SU-DHL-6 (cell line): ENCODE data around the gene SLC27A5.
"Not testable (repeated sequence)": the region's sequence is repeated elsewhere in the genome, so short reads cannot be mapped to it uniquely, and the experiment has no call there.

Experiments used
- H2AFZ ChIP-seq: fragments of 200-600 bp; sonication (generic); 2 replicates; pipeline ENCODE4 v1.6.1; 2014; ENCODE audit warnings: low read depth, mild to moderate bottlenecking, moderate library complexity, mixed read lengths, antibody characterized with exemption, low read length; ENCODE audit not compliant: severe bottlenecking
- H3F3A ChIP-seq: fragments of 200-600 bp; shearing (Covaris generic); 2 replicates; pipeline ENCODE4 v1.6.0; 2016; ENCODE audit warnings: antibody characterized with exemption, mild to moderate bottlenecking; ENCODE audit not compliant: insufficient read depth
- H3K27ac ChIP-seq: fragments of 200-600 bp; sonication (generic); 2 replicates; pipeline ENCODE4 v1.5.1; 2016; ENCODE audit warnings: low read depth, mild to moderate bottlenecking, low read length, moderate library complexity, mixed read lengths
- H3K27me3 ChIP-seq: fragments of 200-600 bp; sonication (generic), shearing (Covaris generic); 2 replicates; pipeline ENCODE4 v1.6.0; 2014; ENCODE audit warnings: mild to moderate bottlenecking, low read length
- H3K36me3 ChIP-seq: fragments of 200-600 bp; sonication (generic); 2 replicates; pipeline ENCODE4 v1.6.1; 2014; ENCODE audit warnings: mild to moderate bottlenecking, low read length, mixed read lengths
- H3K4me2 ChIP-seq: fragments of 300-600, 200-600 bp; shearing (Covaris generic), sonication (generic); 2 replicates; pipeline ENCODE4 v1.6.0; 2014; ENCODE audit warnings: low read length, low read depth, mild to moderate bottlenecking; ENCODE audit not compliant: poor library complexity, severe bottlenecking
- H3K4me3 ChIP-seq: fragments of 200-600 bp; sonication (generic); 2 replicates; pipeline ENCODE4 v1.5.1; 2014; ENCODE audit warnings: antibody characterized with exemption, low read length, mild to moderate bottlenecking, mixed read lengths; ENCODE audit not compliant: insufficient read depth, poor library complexity, severe bottlenecking
- H3K79me2 ChIP-seq: fragments of 200-600 bp; sonication (generic); 2 replicates; pipeline ENCODE4 v1.6.1; 2014; ENCODE audit warnings: mild to moderate bottlenecking, low read length, moderate library complexity; ENCODE audit not compliant: insufficient read depth
- H3K9ac ChIP-seq: fragments of 200-600 bp; sonication (generic); 2 replicates; pipeline ENCODE4 v1.7.0; 2014; ENCODE audit warnings: mild to moderate bottlenecking, low read length
- H3K9me2 ChIP-seq: fragments of 200-600 bp; sonication (generic); replicated peaks from 2 replicates; pipeline ENCODE4 v1.6.1; 2014; ENCODE audit warnings: low read length; ENCODE audit not compliant: insufficient read depth
- H3K9me3 ChIP-seq: fragments of 200-600 bp; sonication (generic); 2 replicates; pipeline ENCODE4 v1.6.1; 2014; ENCODE audit warnings: low read length, mixed read lengths; ENCODE audit not compliant: insufficient read depth
- H4K20me1 ChIP-seq: fragments of 200-600 bp; sonication (generic); 2 replicates; pipeline ENCODE4 v1.6.1; 2014; ENCODE audit warnings: low read depth, mild to moderate bottlenecking, antibody characterized with exemption, low read length, moderate library complexity, mixed read lengths
- EZH2phosphoT487 ChIP-seq: fragments of 200-600 bp; sonication (generic), shearing (Covaris generic); conservative IDR thresholded peaks from 2 replicates; pipeline ENCODE4 v1.6.1; 2018; ENCODE audit warnings: mild to moderate bottlenecking, antibody characterized with exemption, low read length, moderate library complexity, mixed read lengths
- TF ChIP-seq, protein P1 (sequence below): fragments of 200-600 bp; sonication (generic); IDR thresholded peaks from one replicate; pipeline ENCODE4 v1.5.1; 2017; ENCODE audit warnings: antibody characterized with exemption, mild to moderate bottlenecking, low read length, moderate library complexity; ENCODE audit not compliant: insufficient read depth, poor library complexity, severe bottlenecking

The SLC27A5 gene

DNA sequence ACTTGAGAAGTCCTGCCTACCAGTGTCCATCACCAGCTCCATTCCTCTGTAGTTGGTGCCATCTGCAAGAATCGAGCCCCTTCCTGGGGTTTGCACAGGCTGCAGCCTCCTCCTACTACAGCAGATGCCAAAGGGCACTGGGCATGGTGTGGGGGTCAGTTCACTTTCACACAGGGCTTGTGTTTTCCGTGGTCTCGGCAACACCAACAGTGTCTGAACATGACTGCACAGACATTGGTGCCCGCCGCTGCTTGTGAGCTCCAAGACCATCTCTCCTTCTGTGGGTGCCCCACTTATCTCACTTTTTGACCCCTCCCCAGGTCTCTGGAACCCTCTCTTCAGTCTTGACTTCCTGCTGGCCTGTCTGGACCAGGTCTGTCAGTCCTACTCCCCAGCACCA lies 20.4 kb downstream of the SLC27A5 start:
- H3F3A ChIP-seq = no peaks in the 10 kb centered on the region

DNA sequence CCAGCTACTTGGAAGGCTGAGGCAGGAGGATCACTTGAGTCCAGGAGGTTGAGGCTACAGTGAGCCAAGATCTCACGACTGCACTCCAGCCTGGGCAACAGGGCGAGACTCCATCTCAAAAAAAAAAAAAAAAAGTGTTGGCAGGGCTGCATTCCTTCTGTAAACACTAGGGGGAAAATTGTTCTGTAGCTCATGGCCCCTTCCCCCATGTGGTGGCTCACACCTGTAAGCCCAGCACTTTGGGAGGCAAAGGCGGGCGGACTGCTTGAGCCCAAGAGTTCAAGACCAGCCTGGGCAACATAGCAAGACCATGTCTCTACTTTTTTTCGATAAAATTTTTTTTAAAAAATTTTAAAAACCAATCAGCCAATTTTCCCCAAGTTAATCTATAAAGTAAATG lies 27.4 kb downstream of the SLC27A5 start:
- not testable (repeated sequence) for H3K36me3 ChIP-seq, H3K4me2 ChIP-seq, H2AFZ ChIP-seq, H3K9me3 ChIP-seq, H3K27me3 ChIP-seq, H3K9ac ChIP-seq, H3K79me2 ChIP-seq, H3F3A ChIP-seq, H4K20me1 ChIP-seq, H3K4me3 ChIP-seq, H3K27ac ChIP-seq, H3K9me2 ChIP-seq

More for the DNA sequence above, 20.4 kb downstream of the SLC27A5 start:
- H3K79me2 ChIP-seq = no peaks in the 10 kb centered on the region
- H3K27me3 ChIP-seq = no peaks in the 10 kb centered on the region
- no peak overlapping the region for H2AFZ ChIP-seq
- no peaks in the 10 kb centered on the region for H4K20me1 ChIP-seq
- H3K9me2 ChIP-seq = no peaks in the 10 kb centered on the region
- no peak for TF ChIP-seq EZH2phosphoT487
- TF ChIP-seq, protein P1, sequence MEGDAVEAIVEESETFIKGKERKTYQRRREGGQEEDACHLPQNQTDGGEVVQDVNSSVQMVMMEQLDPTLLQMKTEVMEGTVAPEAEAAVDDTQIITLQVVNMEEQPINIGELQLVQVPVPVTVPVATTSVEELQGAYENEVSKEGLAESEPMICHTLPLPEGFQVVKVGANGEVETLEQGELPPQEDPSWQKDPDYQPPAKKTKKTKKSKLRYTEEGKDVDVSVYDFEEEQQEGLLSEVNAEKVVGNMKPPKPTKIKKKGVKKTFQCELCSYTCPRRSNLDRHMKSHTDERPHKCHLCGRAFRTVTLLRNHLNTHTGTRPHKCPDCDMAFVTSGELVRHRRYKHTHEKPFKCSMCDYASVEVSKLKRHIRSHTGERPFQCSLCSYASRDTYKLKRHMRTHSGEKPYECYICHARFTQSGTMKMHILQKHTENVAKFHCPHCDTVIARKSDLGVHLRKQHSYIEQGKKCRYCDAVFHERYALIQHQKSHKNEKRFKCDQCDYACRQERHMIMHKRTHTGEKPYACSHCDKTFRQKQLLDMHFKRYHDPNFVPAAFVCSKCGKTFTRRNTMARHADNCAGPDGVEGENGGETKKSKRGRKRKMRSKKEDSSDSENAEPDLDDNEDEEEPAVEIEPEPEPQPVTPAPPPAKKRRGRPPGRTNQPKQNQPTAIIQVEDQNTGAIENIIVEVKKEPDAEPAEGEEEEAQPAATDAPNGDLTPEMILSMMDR = no peak
- no peaks in the 10 kb centered on the region for H3K9me3 ChIP-seq
- H3K9ac ChIP-seq = no peak overlapping the region
- no peaks in the 10 kb centered on the region for H3K36me3 ChIP-seq
- no peak overlapping the region for H3K27ac ChIP-seq
- no peak overlapping the region for H3K4me3 ChIP-seq
- H3K4me2 ChIP-seq = no peak overlapping the region

DNA sequence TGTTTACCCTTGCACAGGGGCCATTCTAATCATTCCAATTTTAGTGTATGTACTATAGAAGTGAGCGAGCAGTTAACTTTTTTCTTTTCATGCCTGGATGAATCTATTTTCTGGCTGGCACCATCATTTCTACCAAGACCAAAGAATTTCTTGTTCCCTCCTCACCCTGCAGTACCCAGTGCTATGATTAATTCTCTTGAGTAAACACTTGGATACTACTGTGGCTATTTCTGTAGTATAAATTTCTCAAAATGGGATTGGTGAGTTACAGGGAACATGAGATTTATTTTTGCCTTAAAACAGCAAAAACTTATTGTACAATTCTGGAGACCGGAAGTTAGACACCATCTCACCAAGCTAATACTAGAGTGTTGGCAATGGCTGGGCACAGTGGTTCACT lies 28.0 kb downstream of the SLC27A5 start:
- H3K79me2 ChIP-seq = no peaks in the 10 kb centered on the region
- H3K36me3 ChIP-seq = no peaks in the 10 kb centered on the region
- H2AFZ ChIP-seq = no peak overlapping the region
- H4K20me1 ChIP-seq = no peaks in the 10 kb centered on the region
- TF ChIP-seq, protein P1 = no peak
- TF ChIP-seq EZH2phosphoT487 = no peak
- no peaks in the 10 kb centered on the region for H3K9me3 ChIP-seq
- no peak overlapping the region for H3K9ac ChIP-seq
- no peaks in the 10 kb centered on the region for H3F3A ChIP-seq
- no peak overlapping the region for H3K4me3 ChIP-seq
- no peak overlapping the region for H3K4me2 ChIP-seq
- no peaks in the 10 kb centered on the region for H3K9me2 ChIP-seq
- H3K27me3 ChIP-seq = no peaks in the 10 kb centered on the region
- H3K27ac ChIP-seq = no peak overlapping the region

GRCh38 chr19:58482372-58482771 lies 29.4 kb downstream of the SLC27A5 start:
- H3K79me2 ChIP-seq = no peaks in the 10 kb centered on the region
- H3K9me2 ChIP-seq = no peaks in the 10 kb centered on the region
- no peaks in the 10 kb centered on the region for H4K20me1 ChIP-seq
- H3K27me3 ChIP-seq = no peaks in the 10 kb centered on the region
- H3K27ac ChIP-seq = no peak overlapping the region
- H3K36me3 ChIP-seq = no peaks in the 10 kb centered on the region
- no peak overlapping the region for H3K4me3 ChIP-seq
- H3K4me2 ChIP-seq = no peak overlapping the region
- H3F3A ChIP-seq = no peaks in the 10 kb centered on the region
- no peaks in the 10 kb centered on the region for H3K9me3 ChIP-seq
- TF ChIP-seq EZH2phosphoT487 = no peak
- TF ChIP-seq, protein P1 = no peak
- H3K9ac ChIP-seq = no peak overlapping the region
- no peak overlapping the region for H2AFZ ChIP-seq
